ENCODE data around the gene MUCL3. TPM values are rescaled to one million over a fixed set of nuclear protein-coding genes. Genes with fewer than 3 reads are reported as not detected.

The MUCL3 gene
- total and polyA plus RNA-seq, 2 of the 8 experiments (the other 6 are each of a cell fraction or from before 2014, with no cell fraction given), result 0.15 to 0.37 TPM

GRCh38 chr6:30900863-30901417 is 39.8 kb upstream of the MUCL3 start:
- no peak overlapping the region for H4K8ac ChIP-seq (ENCODE audit: extremely low read depth, insufficient read depth, low read length)
- H2BK12ac ChIP-seq (ENCODE audit: low read depth, low read length), result no peak overlapping the region
- no peak overlapping the region for H3K9ac ChIP-seq (replicated peaks in 1 of 4; ENCODE audit: extremely low read depth in 1 of 4, low read depth in 3 of 4, low read length in 3 of 4)
- peaks cover under 1 to 4% of the 10 kb centered on the region in 2 experiments for H4K20me1 ChIP-seq (replicated peaks in 1 of 2; ENCODE audit: control insufficient read depth in 1 of 2, insufficient read depth in 2 of 2, low read length in 2 of 2)
- H3K4ac ChIP-seq (replicated peaks; ENCODE audit: insufficient read length, low read depth, low read length), result no peak overlapping the region
- no peak overlapping the region for H3K23ac ChIP-seq (ENCODE audit: insufficient read length)
- H3K18ac ChIP-seq (ENCODE audit: extremely low read depth, low read length), result no peak overlapping the region
- no peak overlapping the region for H2AFZ ChIP-seq (ENCODE audit: low read length)
- no peak overlapping the region for H4K91ac ChIP-seq (replicated peaks; ENCODE audit: insufficient read length, low read length)
- no peak overlapping the region for H3K27ac ChIP-seq (ENCODE audit: low read depth, low read length)
- H3K56ac ChIP-seq (replicated peaks; ENCODE audit: insufficient read length, low read depth, low read length), result no peak overlapping the region
- 0 out of 2 replicates have a peak, but pooled peaks cover 2% of the 10 kb centered on the region for H3K79me1 ChIP-seq (ENCODE audit: low read depth, low read length)
- H3K4me1 ChIP-seq (replicated peaks in 1 of 4; ENCODE audit: control insufficient read depth in 3 of 4, insufficient read depth in 4 of 4, low read length in 3 of 4), result 0 out of 7 replicates have a peak, but pooled peaks cover 0 to 2% (median 0%) of the 10 kb centered on the region in 4 experiments
- no peak overlapping the region for H3K4me2 ChIP-seq (ENCODE audit: insufficient read depth in 1 of 2, low read depth in 2 of 2, low read length in 2 of 2)
- ChIA-PET POLR2A (ENCODE audit: partially characterized antibody) (interaction anchor here (0.6 to 5.4 kb wide), 9 partner anchors 9 to 76 kb away, joined by 3 to 22 read pairs (median 4); partner anchors contain the start of genes DDR1 and VARS2), CTCF (ENCODE audit: partially characterized antibody) (interaction anchor here (0.6 to 1.3 kb wide), 4 partner anchors 13 to 168 kb away, joined by 3 to 5 read pairs (median 4); partner anchors contain the start of genes MUC21 and VARS2)
- no peak overlapping the region for H2BK15ac ChIP-seq (ENCODE audit: low read length)
- H2BK20ac ChIP-seq (ENCODE audit: low read length), result no peak overlapping the region
- WGBS, 2 experiments (ENCODE audit: extremely low coverage in 1 of 2, insufficient coverage in 1 of 2, insufficient read length in 1 of 2, insufficient replicate concordance in 2 of 2, low coverage in 1 of 2, low lambda C conversion rate in 2 of 2, missing lambda C conversion rate in 1 of 2), result 91% methylated on average over 1 of the region's 1 CpG; no CpG with 5 or more reads in 1 of the 2 experiments
- no peak overlapping the region for H2AK5ac ChIP-seq (ENCODE audit: low read depth, low read length)
- H2BK5ac ChIP-seq (ENCODE audit: low read depth, low read length), result no peak overlapping the region
- no peak for FAIRE-seq
- no peak overlapping the region for H3K4me3 ChIP-seq (ENCODE audit: extremely low read depth in 1 of 4, insufficient read depth in 2 of 4, low read depth in 3 of 4, low read length in 4 of 4)
- no peak overlapping the region for H3K14ac ChIP-seq (ENCODE audit: insufficient read length)
- H3K23me2 ChIP-seq (ENCODE audit: low read depth, low read length), result no peaks in the 10 kb centered on the region
- H2BK120ac ChIP-seq (replicated peaks; ENCODE audit: low read depth, low read length), result no peak overlapping the region
- peaks cover 22 to 43% (median 36%) of the 10 kb centered on the region in 4 experiments for H3K36me3 ChIP-seq (ENCODE audit: control insufficient read depth in 2 of 4, insufficient read depth in 4 of 4, low read length in 3 of 4)
- no peaks in the 10 kb centered on the region for H3K27me3 ChIP-seq (replicated peaks in 1 of 4; ENCODE audit: control insufficient read depth in 3 of 4, extremely low read depth in 1 of 4, insufficient read depth in 3 of 4, low read length in 3 of 4)
- H3K9me3 ChIP-seq (ENCODE audit: insufficient read depth in 2 of 2, low read depth in 1 of 2, low read length in 1 of 2), result no peaks in the 10 kb centered on the region
- DNase-seq (ENCODE audit: low read depth in 1 of 2, low spot score in 2 of 2), result no peak
- no peak overlapping the region for H4K5ac ChIP-seq (ENCODE audit: insufficient read length, low read depth, low read length)
- no peaks in the 10 kb centered on the region for H3K79me2 ChIP-seq (ENCODE audit: control insufficient read depth in 1 of 2, insufficient read depth in 2 of 2, low read length in 2 of 2)
- TF ChIP-seq SP2 (IDR thresholded peaks at IDR 0.05; ENCODE audit: low read length) (no peak), TAF7 (optimal IDR thresholded peaks at IDR 0.05; ENCODE audit: borderline replicate concordance, low read depth, low read length) (no peak), E2F6 (IDR thresholded peaks at IDR 0.05) (no peak), CBX8 (IDR thresholded peaks at IDR 0.05; ENCODE audit: borderline replicate concordance, low read depth, low read length) (no peak), GABPA (IDR thresholded peaks at IDR 0.05; ENCODE audit: borderline replicate concordance, insufficient read depth, low read length) (no peak), EGR1 (IDR thresholded peaks at IDR 0.05; ENCODE audit: borderline replicate concordance, low read depth, low read length) (no peak), SIRT6 (IDR thresholded peaks at IDR 0.05; ENCODE audit: low read length) (no peak), NANOG (IDR thresholded peaks at IDR 0.05; ENCODE audit: insufficient read depth, low read depth, low read length, poor library complexity, severe bottlenecking) (no peak), TEAD4 (IDR thresholded peaks at IDR 0.05; ENCODE audit: low read depth, low read length) (no peak), JUND (IDR thresholded peaks at IDR 0.05; ENCODE audit: low read length) (no peak), KDM5A (IDR thresholded peaks at IDR 0.05; ENCODE audit: low read length) (no peak), POU5F1 (IDR thresholded peaks at IDR 0.05; ENCODE audit: low read depth, low read length) (no peak), NRF1 (IDR thresholded peaks at IDR 0.05; ENCODE audit: low read depth, low read length) (no peak)

Measured in H1 (cell line).